ENCODE measurements around the gene ALG8.

GRCh38 chr11:78080818-78081495 lies 58.5 kb downstream of the ALG8 start:
- TF ChIP-seq CTCF (conservative IDR thresholded peaks at IDR 0.05) (no peak), EZH2 (IDR thresholded peaks at IDR 0.05; ENCODE audit: low read depth) (no peak)
